HG03378 (cell line): Measurements from ENCODE around the gene ABLIM3.

Experiments
- ATAC-seq: cut with Tn5 transposase; IDR thresholded peaks from one replicate; pipeline ENCODE4 v1.9.1; 2021; ENCODE audit warnings: mild to moderate bottlenecking, moderate library complexity; ENCODE audit not compliant: unreplicated experiment

The ABLIM3 gene

GRCh38 chr5:149156435-149157083 is 15.3 kb downstream of the ABLIM3 start:
- ATAC-seq, result no peak

- no peak for ATAC-seq
Measured at GRCh38 chr5:149157330-149157729, 16.0 kb downstream of the ABLIM3 start.

DNA sequence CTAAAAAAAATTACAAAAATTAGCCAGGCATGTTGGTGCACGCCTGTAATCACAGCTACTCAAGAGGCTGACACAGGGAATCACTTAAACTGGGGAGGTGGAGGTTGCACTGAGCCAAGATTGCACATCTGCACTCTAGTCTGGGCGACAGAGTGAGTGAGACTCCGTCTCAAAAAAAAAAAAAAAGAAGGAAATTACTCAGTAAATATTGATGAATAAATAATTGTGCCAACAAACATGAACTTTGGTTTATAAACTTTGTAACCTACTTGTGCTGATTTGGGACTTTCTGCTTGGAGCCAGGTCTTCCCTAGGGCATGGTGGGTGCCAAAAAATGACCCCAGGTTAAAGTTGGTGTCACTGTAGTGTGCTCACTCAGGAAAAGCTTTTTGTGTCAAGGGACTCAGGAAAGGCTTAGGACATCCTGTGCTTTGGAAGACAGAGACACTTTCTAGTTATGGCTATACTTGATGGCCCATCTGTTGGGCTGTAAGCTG is 19.0 kb downstream of the ABLIM3 start:
- ATAC-seq, result no peak

DNA sequence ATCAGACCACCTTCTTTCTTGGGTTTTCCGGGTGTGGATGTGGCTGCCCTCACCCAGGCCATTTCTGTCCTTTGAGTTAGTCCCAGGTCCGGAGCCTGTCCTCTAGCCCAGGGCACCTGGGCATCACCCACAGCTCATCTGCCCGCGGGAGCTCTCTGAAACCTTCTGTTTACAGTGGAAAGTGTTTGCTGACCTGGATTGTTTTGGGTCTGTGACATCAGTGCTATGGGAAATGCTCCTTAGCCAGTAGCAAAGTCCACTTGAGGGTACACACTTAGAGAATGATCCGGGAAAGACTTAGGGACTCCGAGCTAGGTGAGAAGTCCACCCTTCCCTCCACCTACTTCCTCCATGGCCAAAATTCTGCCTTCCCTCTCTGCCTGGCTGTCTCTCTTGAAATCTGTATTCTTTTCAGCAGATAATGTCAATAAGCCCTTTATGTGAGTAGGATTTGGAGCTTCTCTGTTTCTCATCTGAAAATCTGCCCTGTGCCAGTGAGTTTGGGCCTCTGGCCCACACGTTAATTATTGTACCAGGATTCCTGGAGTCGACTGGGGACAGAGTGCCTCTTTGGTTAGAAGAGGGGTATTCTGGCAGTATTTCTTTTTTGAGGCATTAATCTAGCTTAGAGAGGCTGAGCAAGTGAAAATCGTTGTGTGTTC is 19.9 kb downstream of the ABLIM3 start:
- no peak for ATAC-seq

DNA sequence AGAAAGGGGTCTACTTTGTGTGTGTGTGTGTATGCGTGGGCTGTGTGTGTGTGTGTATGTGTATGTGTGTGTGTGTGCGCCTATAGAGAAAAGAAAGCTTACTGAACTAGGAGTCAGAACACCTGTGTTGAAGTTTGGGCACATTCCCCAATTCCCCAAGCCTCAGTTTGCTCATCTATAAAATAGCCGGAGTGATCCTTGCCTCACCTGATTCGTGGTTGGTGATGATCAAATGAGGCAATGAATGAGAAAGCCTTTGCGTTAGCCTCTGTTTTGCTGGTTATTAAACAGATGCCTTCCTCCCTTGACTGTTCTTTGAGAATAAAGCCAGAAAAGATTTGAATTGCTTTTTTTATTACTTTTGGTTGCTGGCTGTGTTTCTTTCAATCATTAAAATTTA is 20.6 kb downstream of the ABLIM3 start:
- no peak for ATAC-seq

- peak; percentile 88 for ATAC-seq
Measured at GRCh38 chr5:149162401-149163084, 21.2 kb downstream of the ABLIM3 start.

- no peak for ATAC-seq
Measured at GRCh38 chr5:149164731-149165130, 23.4 kb downstream of the ABLIM3 start.

DNA sequence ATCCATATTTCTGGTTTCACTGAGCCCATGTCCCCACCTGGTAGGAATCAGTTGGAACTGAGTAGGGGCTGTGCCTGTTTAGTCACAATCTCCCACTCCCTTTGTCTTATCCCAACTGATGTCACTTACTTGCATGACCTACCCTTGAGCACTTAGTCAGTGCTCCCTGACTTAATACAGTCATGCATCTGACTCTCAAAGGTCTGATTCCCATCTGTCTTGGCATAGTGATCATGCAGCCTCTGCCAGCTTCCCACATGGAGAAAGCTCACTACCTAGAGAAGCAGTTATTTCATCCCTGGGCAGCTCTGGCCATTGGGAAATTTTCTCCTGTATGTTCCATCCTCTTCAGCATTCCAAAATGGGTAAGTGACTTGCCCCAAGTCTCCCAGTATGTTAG is 24.8 kb downstream of the ABLIM3 start:
- no peak for ATAC-seq

- ATAC-seq, result no peak
Measured at GRCh38 chr5:149166591-149167100, 25.4 kb downstream of the ABLIM3 start.

DNA sequence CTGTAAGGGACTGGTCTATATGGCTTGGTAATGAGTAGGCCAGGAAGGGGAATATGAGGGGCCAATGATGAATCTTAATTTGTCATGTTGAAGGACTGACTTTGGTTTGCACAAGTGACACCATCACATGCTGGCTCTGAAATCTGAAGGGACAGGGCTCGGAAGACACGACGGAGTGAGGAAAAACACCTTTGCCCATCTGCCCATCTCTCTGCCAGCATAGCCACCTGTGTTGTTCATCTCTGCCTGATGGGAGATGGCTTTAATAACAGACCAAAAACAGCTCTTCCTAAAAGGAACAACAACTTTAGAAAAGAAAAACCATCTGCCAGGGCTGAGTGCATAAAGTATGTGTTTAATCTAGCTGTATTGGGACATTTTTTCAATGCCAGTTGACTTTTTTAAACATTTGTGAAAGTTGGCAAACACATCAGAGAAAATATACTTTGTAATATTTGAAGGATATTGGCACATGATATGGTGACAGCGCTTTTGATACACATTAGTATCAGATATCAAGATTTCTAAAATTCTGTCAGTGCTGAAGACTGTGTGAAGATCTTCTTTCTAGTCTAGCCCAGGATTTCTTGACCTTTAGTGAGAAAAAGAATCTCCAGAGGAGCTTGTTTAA is 27.1 kb downstream of the ABLIM3 start:
- ATAC-seq, result no peak

DNA sequence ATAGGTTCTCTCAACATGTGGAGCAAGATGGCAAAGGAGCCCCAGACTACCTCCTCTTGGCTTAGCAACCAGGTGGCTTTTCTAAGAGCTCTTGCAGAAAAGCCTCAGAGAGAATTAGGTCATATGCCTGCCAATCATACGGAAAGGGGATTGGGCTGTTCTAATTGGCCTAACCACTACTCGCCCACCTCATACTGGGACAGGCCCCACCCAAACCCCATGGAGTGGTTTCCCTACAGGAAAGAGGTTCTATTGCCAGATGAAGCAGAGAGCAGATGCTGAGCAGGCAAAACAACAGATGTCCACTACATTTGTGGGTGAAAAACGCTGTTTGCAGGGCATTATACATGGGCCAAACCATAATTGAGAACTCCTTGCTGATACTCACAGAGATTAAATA is 29.0 kb downstream of the ABLIM3 start:
- no peak for ATAC-seq

GRCh38 chr5:149172261-149172660 is 31.0 kb downstream of the ABLIM3 start:
- peak; percentile 89 for ATAC-seq

GRCh38 chr5:149172709-149173505 is 31.6 kb downstream of the ABLIM3 start:
- no peak for ATAC-seq

GRCh38 chr5:149174847-149175234 is 33.5 kb downstream of the ABLIM3 start:
- no peak for ATAC-seq

DNA sequence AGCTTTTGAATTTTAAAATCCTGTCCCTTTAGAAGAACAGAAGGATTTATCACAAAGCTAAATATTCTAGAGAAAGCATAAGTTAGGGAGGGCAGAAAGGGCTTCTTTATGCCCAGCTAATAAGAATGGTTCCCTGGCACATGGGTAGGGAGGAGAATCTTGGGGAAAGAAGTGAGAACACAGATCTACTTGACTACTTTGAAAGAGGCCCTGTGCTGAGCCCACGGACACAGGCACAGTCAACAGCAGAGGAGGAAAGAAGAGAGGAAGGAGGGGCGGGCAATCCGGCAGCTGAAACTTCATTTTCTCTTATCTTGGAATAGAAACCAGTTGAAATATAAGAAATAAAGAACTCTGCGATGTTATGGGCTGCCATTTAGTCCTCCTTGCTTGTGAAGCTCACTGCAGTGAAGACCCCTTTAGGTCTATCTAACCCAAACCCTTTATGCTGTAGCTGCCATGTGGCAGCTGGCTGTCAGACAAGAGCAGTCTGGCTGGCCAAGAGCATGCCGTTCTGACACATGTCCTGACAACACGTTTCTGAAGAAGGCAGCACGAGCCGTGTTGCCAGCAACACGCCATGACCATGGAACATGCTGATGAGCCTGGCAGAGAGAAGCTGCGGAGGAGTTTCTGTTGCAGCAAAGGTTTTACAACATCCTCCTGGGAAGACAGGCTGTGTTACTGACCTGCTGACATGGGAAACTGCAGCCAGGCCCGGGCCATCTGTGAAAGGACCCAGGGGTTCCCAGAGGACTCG is 34.2 kb downstream of the ABLIM3 start:
- no peak for ATAC-seq

- ATAC-seq, result no peak
Measured at GRCh38 chr5:149177339-149177843, 36.1 kb downstream of the ABLIM3 start.

DNA sequence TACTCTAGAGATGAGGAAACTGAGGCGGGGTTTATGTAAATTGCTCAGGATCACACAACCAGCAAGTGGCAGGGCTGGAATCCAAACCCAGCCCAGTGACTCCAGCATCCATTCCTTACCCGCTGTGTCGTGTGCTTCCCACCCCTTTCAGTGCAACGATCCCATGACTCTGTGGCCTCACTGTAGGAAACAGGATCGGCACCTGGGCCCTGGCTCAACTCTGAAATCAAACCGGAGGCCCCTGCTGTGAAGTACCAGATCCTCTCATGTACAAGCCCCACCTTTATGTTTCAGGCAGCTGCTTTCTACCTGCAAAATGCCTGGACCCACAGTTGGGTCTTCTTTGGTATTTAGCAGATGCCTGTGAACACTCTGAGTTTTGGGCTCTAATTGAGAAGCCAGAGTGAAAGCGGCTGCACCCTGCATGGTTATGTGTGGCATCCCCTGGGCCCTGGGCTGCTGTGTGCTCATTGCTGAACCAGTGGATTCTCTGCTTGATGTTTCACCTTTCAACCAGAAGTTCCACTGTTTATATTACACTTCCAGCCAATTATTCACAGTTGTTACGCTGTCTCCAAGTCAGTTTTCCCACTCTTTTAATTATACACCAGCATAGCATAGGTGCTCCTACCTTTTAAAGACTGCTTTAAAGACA is 36.7 kb downstream of the ABLIM3 start:
- ATAC-seq, result no peak

- ATAC-seq, result no peak
Measured at GRCh38 chr5:149181732-149182131, 40.4 kb downstream of the ABLIM3 start.

- ATAC-seq, result no peak
Measured at GRCh38 chr5:149182241-149182640, 40.9 kb downstream of the ABLIM3 start.
